ENCODE measurements around the gene ANO3. TPM values are rescaled to one million over a fixed set of nuclear protein-coding genes. Genes with fewer than 3 reads are reported as not detected.

ANO3 gene
- total RNA-seq, 1 donor, result 5.9 TPM

- no peak for TF ChIP-seq CTCF (IDR thresholded peaks at IDR 0.05; ENCODE audit: insufficient read depth, low read length)
- no peak for DNase-seq (ENCODE audit: low read depth)
- no peak overlapping the region for H3K4me3 ChIP-seq (ENCODE audit: low read depth, low read length)
These were observed 145.5 kb downstream of the ANO3 start for GRCh38 chr11:26477396-26477795.

GRCh38 chr11:26478710-26479109, 146.8 kb downstream of the ANO3 start:
- no peak overlapping the region for H3K4me3 ChIP-seq (ENCODE audit: low read depth, low read length)
- no peak for TF ChIP-seq CTCF (IDR thresholded peaks at IDR 0.05; ENCODE audit: insufficient read depth, low read length)
- no peak for DNase-seq (ENCODE audit: low read depth)

DNA sequence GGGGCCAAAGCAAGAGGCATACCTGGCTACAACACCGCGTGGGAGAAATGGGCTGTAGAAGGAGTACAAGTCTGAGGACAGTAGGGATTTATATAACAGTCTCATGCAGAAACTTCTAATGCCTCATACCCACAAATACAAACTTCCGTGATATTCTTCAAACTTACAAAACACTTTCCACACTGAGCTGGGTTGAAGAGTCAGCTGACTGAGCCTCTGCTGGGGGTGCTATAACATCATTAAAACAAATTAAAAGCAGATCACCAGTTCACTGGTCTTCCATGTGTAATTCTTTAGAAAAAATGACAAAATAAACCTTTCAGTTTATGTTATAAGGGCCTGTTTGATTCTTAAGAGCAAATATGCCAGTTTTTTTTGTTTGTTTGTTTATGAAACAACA, 148.1 kb downstream of the ANO3 start:
- no peak for TF ChIP-seq CTCF (IDR thresholded peaks at IDR 0.05; ENCODE audit: insufficient read depth, low read length)
- H3K4me3 ChIP-seq (ENCODE audit: low read depth, low read length), result no peak overlapping the region
- DNase-seq (ENCODE audit: low read depth), result no peak

DNA sequence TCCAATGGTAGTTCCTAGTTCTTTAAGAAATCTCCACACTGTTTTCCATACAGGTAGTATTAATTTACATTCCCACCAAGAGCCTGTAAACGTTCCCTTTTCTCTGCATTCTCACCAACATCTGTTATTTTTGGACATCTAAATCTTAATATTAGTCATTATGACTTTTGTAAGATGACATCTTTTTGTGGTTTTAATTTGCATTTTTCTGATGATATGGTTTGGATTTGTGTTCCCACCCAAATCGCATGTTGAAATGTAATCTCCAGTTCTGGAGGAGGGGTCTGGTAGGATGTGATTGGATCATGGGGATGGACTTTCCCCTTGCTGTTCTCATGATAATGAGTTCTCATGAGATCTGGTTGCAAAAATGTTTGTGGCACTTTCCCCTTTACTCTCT, 151.2 kb downstream of the ANO3 start:
- H3K4me3 ChIP-seq (ENCODE audit: low read depth, low read length), result no peak overlapping the region
- TF ChIP-seq CTCF (IDR thresholded peaks at IDR 0.05; ENCODE audit: insufficient read depth, low read length), result no peak
- DNase-seq (ENCODE audit: low read depth), result peak; percentile 42

DNA sequence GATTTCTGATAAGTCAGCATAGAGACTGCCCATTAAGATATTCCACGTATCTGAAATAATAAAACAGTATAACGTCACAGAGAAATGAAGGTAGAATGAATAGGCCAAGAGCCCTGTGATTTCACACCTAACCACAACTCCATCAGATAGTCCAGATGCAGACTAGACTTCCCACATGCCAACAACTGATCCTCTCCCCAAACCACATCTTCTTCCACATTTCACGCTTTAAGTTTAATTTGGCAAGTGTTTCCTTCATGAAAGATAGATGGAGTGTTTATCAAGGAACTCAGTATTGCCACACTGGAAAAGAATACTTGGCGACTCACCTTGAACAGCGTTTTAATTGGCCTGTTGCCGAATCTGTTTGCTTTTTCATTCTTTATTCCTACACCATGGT, 158.6 kb downstream of the ANO3 start:
- peak; percentile 12 for DNase-seq (ENCODE audit: low read depth)
- TF ChIP-seq CTCF (IDR thresholded peaks at IDR 0.05; ENCODE audit: insufficient read depth, low read length), result no peak

DNA sequence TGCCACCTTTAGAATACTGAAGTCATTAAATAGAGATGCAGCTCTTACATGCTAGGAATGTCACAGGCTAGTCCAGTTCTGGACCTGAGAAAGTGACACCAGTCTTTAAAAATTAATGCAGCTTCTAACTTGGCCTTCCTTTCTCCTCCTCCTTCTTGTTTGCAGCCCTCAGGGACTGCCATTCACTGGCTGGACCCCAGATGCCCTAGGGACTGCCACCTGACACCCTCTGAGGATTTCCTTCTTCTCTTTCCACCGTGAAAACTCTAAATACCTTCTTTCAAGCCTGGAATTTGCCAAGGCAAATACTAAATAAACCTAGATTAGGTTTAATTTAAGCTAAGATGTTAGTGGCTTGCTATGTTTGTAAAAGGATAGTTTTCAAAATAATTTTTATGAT, 161.7 kb downstream of the ANO3 start:
- TF ChIP-seq CTCF (IDR thresholded peaks at IDR 0.05; ENCODE audit: insufficient read depth, low read length), result no peak
- DNase-seq (ENCODE audit: low read depth), result no peak

More for the DNA sequence above, 158.6 kb downstream of the ANO3 start:
- no peak overlapping the region for H3K4me3 ChIP-seq (ENCODE audit: low read depth, low read length)

GRCh38 chr11:26507229-26507628, 175.3 kb downstream of the ANO3 start:
- no peak for DNase-seq (ENCODE audit: low read depth)
- H3K4me3 ChIP-seq (ENCODE audit: low read depth, low read length), result no peak overlapping the region
- TF ChIP-seq CTCF (IDR thresholded peaks at IDR 0.05; ENCODE audit: insufficient read depth, low read length), result no peak

More for the DNA sequence above, 161.7 kb downstream of the ANO3 start:
- H3K4me3 ChIP-seq (ENCODE audit: low read depth, low read length), result no peak overlapping the region

Measured in fibroblast of the aortic adventitia (primary cell).